GM10248 (cell line): ENCODE measurements around the gene ME2.
"Not testable (repeated sequence)": the region's sequence is repeated elsewhere in the genome, so short reads cannot be mapped to it uniquely, and the experiment has no call there.

Source experiments
- CTCF ChIA-PET: fragments of 300-600 bp; sonication (Branson Sonifier 250); formaldehyde crosslinking; extraction: SDS; loops from one replicate; lab custom pipeline; 2021; ENCODE audit warnings: antibody characterized with exemption; lab: Yijun Ruan, JAX
- POLR2A ChIA-PET: fragments of 350-650 bp; sonication (Branson Sonifier 250); formaldehyde crosslinking; extraction: SDS; loops from one replicate; lab custom pipeline; 2020; ENCODE audit warnings: antibody characterized with exemption; lab: Yijun Ruan, JAX
- DNase-seq: peaks from one replicate; pipeline ENCODE4 v3.0.0; 2012; ENCODE audit errors: extremely low spot score
- TF ChIP-seq, protein P1 (sequence below): IDR thresholded peaks from 2 replicates; pipeline ENCODE4 v1.5.1; 2012; ENCODE audit warnings: mild to moderate bottlenecking, low read depth; ENCODE audit errors: extremely low read depth, missing control alignments, control extremely low read depth

Gene ME2

GRCh38 chr18:50937183-50937582 lies 58.3 kb downstream of the ME2 start:
- CTCF ChIA-PET = no interaction called here
- POLR2A ChIA-PET = no interaction called here
- DNase-seq = no peak
- TF ChIP-seq, protein P1, sequence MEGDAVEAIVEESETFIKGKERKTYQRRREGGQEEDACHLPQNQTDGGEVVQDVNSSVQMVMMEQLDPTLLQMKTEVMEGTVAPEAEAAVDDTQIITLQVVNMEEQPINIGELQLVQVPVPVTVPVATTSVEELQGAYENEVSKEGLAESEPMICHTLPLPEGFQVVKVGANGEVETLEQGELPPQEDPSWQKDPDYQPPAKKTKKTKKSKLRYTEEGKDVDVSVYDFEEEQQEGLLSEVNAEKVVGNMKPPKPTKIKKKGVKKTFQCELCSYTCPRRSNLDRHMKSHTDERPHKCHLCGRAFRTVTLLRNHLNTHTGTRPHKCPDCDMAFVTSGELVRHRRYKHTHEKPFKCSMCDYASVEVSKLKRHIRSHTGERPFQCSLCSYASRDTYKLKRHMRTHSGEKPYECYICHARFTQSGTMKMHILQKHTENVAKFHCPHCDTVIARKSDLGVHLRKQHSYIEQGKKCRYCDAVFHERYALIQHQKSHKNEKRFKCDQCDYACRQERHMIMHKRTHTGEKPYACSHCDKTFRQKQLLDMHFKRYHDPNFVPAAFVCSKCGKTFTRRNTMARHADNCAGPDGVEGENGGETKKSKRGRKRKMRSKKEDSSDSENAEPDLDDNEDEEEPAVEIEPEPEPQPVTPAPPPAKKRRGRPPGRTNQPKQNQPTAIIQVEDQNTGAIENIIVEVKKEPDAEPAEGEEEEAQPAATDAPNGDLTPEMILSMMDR = no peak

- POLR2A ChIA-PET = no interaction called here
- DNase-seq = no peak
- TF ChIP-seq, protein P1 = no peak
- CTCF ChIA-PET = no interaction called here
Observed at GRCh38 chr18:50938912-50939311, 60.0 kb downstream of the ME2 start.

DNA sequence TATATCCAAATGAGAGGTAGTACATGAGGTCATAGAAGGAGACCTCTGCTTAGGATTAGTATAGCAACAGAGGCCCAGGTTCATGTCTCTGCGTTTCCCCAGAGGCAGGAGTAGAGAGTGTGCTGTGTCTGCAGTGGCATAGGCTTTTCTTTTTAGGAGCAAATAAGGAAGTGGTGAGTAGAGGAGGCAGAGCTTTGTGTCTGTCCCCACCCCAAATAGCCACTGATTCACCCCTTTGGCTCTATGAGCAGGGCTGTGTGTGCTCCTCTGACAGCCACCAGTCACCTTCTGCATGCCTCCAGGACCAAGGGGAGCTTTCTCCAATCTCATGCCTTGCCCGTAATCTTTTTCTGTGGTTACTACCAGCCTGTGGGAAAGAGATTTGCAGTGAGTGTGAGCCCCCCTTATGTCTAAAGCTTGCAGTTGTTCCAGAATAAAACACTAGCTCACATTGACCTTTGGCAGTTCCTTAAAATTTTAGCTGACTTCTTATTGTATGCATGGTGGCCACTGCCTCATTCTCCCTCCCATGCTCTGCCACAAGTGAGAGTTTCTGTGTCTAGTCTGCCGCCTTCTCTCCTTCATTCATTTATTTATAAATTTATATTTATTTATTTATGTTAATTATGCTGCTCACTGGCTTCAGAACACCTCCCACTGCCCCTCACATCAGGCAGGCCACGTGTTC lies 65.5 kb downstream of the ME2 start:
- ChIA-PET POLR2A (no interaction called here), CTCF (no interaction called here)
- TF ChIP-seq, protein P1 = no peak
- no peak for DNase-seq

- CTCF ChIA-PET, POLR2A ChIA-PET: not testable (repeated sequence)
Observed at GRCh38 chr18:50945918-50946317, 67.0 kb downstream of the ME2 start.

DNA sequence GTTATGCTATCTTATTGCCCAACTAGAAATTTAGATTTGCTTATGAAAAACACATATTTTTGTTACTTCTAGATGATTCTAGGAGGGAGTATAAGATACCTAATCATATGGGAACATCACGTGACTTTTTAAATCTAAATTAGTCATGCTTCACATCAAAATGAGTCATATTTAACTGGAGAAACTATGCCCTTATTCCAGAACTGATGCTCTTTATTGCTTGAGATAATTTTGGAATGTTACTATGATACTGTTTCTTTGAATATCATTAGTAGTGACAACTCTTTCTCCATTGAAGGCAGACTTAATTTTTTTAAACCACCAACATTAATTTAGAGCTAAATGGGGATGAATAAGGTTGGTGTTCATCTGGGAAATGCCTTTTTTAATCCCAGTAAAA lies 69.0 kb downstream of the ME2 start:
- DNase-seq = no peak
- TF ChIP-seq, protein P1 = no peak
- ChIA-PET CTCF (interaction anchor here (0.9 to 1.3 kb wide), 2 partner anchors 12 to 19 kb away, joined by 3 read pairs; no protein-coding TSS in a partner anchor), POLR2A (no interaction called here)

More at GRCh38 chr18:50945918-50946317, 67.0 kb downstream of the ME2 start:
- DNase-seq = not testable (repeated sequence)

GRCh38 chr18:50949185-50949584 lies 70.3 kb downstream of the ME2 start:
- CTCF ChIA-PET = interaction anchor here (1.4 to 2.2 kb wide), 2 partner anchors 8 to 19 kb away, joined by 3 to 7 read pairs; partner anchors contain the start of gene ELAC1
- DNase-seq = no peak
- POLR2A ChIA-PET = no interaction called here
- TF ChIP-seq, protein P1 = no peak

DNA sequence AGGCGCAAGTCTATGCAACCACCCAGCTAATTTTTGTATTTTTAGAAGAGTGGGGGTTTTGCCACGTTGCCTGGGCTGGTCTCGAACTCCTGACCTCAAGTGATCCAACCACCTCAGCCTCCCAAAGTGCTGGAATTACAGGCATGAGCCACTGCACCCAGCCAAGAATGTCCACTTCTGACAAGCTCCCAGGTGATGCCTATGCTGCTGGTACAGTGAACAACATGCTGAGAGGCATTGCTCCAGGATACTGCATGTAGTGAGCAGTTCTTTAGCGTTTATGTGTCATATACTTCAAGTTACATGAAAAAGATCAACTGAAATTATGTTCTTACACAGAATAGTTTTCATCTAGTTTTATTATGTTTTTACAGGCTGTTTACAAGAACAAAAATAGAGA lies 71.7 kb downstream of the ME2 start:
- POLR2A ChIA-PET = no interaction called here
- TF ChIP-seq, protein P1 = no peak
- no peak for DNase-seq
- CTCF ChIA-PET = interaction anchor here (0.6 to 2.2 kb wide), 2 partner anchors 17 to 359 kb away, joined by 3 to 7 read pairs; partner anchors contain the start of gene ELAC1
